ENCODE data around the gene ANKRD39. TPM values are rescaled to one million over a fixed set of nuclear protein-coding genes. Genes with fewer than 3 reads are reported as not detected.

Gene ANKRD39
- total and polyA plus RNA-seq, 2 of the 8 experiments (the other 6 are each of a cell fraction or from before 2014, with no cell fraction given) = 18.5 to 21.3 TPM

DNA sequence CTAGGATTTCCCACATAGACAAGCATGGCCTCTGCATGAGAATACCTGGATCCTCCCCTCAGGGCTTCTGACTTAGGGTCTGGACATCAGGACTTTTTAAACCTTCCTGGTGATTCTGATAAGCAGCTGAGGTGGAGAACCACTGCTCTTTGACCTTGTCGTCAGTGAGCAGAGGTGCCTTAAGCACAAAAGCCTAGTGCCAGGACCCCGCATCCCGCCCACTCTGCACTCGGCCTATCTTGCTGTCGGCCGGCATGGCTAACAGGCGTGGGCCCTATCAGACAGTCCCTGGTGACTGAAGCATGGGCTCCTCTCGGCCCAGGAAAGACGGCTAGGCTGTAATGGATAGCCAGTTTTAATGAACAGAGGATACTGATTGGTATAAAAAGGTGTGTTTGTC, 20.2 kb downstream of the ANKRD39 start:
- Histone ChIP-seq H3K27me3 (replicated peaks in 1 of 4; ENCODE audit: control insufficient read depth in 3 of 4, extremely low read depth in 1 of 4, insufficient read depth in 3 of 4, low read length in 3 of 4) (no peaks in the 10 kb centered on the region), H3K9ac (replicated peaks in 1 of 4; ENCODE audit: extremely low read depth in 1 of 4, low read depth in 3 of 4, low read length in 3 of 4) (no peak overlapping the region), H3K14ac (ENCODE audit: insufficient read length) (no peak overlapping the region), H3K36me3 (ENCODE audit: control insufficient read depth in 2 of 4, insufficient read depth in 4 of 4, low read length in 3 of 4) (peaks cover 0 to 19% (median 2%) of the 10 kb centered on the region in 4 experiments; a peak in 6 of 8 replicates), H3K4me1 (replicated peaks in 1 of 4; ENCODE audit: control insufficient read depth in 3 of 4, insufficient read depth in 4 of 4, low read length in 3 of 4) (peaks cover under 1 to 8% (median 6%) of the 10 kb centered on the region in 4 experiments), H2AK5ac (ENCODE audit: low read depth, low read length) (no peak overlapping the region), H2BK5ac (ENCODE audit: low read depth, low read length) (no peak overlapping the region; the same call in 1 of the 2 replicates), H3K79me2 (ENCODE audit: control insufficient read depth in 1 of 2, insufficient read depth in 2 of 2, low read length in 2 of 2) (no peaks in the 10 kb centered on the region), H2AFZ (ENCODE audit: low read length) (no peak overlapping the region), H4K5ac (ENCODE audit: insufficient read length, low read depth, low read length) (no peak overlapping the region), H2BK120ac (replicated peaks; ENCODE audit: low read depth, low read length) (no peak overlapping the region), H4K20me1 (replicated peaks in 1 of 2; ENCODE audit: control insufficient read depth in 1 of 2, insufficient read depth in 2 of 2, low read length in 2 of 2) (peaks cover 0 to 7% of the 10 kb centered on the region in 2 experiments), H2BK12ac (ENCODE audit: low read depth, low read length) (no peak overlapping the region), H3K4ac (replicated peaks; ENCODE audit: insufficient read length, low read depth, low read length) (no peak overlapping the region), H3K9me3 (ENCODE audit: insufficient read depth in 2 of 2, low read depth in 1 of 2, low read length in 1 of 2) (no peaks in the 10 kb centered on the region), H3K18ac (ENCODE audit: extremely low read depth, low read length) (no peak overlapping the region), H3K23ac (ENCODE audit: insufficient read length) (no peak overlapping the region), H3K23me2 (ENCODE audit: low read depth, low read length) (no peaks in the 10 kb centered on the region; the same call in 1 of the 2 replicates), H3K4me3 (ENCODE audit: extremely low read depth in 1 of 4, insufficient read depth in 2 of 4, low read depth in 3 of 4, low read length in 4 of 4) (no peak overlapping the region), H2BK15ac (ENCODE audit: low read length) (no peak overlapping the region), H3K79me1 (ENCODE audit: low read depth, low read length) (peaks cover 4% of the 10 kb centered on the region; the same call in 1 of the 2 replicates), H4K8ac (ENCODE audit: extremely low read depth, insufficient read depth, low read length) (no peak overlapping the region), H3K4me2 (ENCODE audit: insufficient read depth in 1 of 2, low read depth in 2 of 2, low read length in 2 of 2) (no peak overlapping the region), H2BK20ac (ENCODE audit: low read length) (no peak overlapping the region), H4K91ac (replicated peaks; ENCODE audit: insufficient read length, low read length) (no peak overlapping the region), H3K27ac (ENCODE audit: low read depth, low read length) (no peak overlapping the region), H3K56ac (replicated peaks; ENCODE audit: insufficient read length, low read depth, low read length) (no peak overlapping the region)
- FAIRE-seq (no peak), DNase-seq (ENCODE audit: low read depth in 1 of 2, low spot score in 2 of 2) (no peak)
- CTCF ChIA-PET (ENCODE audit: partially characterized antibody) = interaction anchor here (1.1 to 4.9 kb wide), 4 partner anchors 17 to 113 kb away, joined by 3 to 22 read pairs (median 6); partner anchors contain the start of gene ANKRD39
- TF ChIP-seq BCL11A (IDR thresholded peaks at IDR 0.05; ENCODE audit: low read depth in 2 of 2, low read length in 2 of 2) = no peak
- TF ChIP-seq SUZ12 (IDR thresholded peaks at IDR 0.05; ENCODE audit: low read length) = no peak
- TF ChIP-seq CBX8 (IDR thresholded peaks at IDR 0.05; ENCODE audit: borderline replicate concordance, low read depth, low read length) = no peak
- TF ChIP-seq ASH2L (IDR thresholded peaks at IDR 0.05; ENCODE audit: low read length) = no peak
- no peak for TF ChIP-seq SIN3A (conservative IDR thresholded peaks at IDR 0.05 in 1 of 2, IDR thresholded peaks at IDR 0.05 in 1 of 2; ENCODE audit: low read depth in 1 of 2, low read length in 2 of 2)
- no peak for TF ChIP-seq RBBP5 (IDR thresholded peaks at IDR 0.05; ENCODE audit: borderline replicate concordance, low read depth, low read length)
- no peak for TF ChIP-seq CHD1 (IDR thresholded peaks at IDR 0.05; ENCODE audit: low read depth, low read length)
- WGBS, 2 experiments (ENCODE audit: extremely low coverage in 1 of 2, insufficient coverage in 1 of 2, insufficient read length in 1 of 2, insufficient replicate concordance in 2 of 2, low coverage in 1 of 2, low lambda C conversion rate in 2 of 2, missing lambda C conversion rate in 1 of 2) = 93% methylated on average over 9 of the region's 9 CpGs; no CpG with 5 or more reads in 1 of the 2 experiments
- POLR2A ChIA-PET (ENCODE audit: partially characterized antibody) = interaction anchor here (1.4 to 3.3 kb wide), 6 partner anchors 11 to 31 kb away, joined by 3 to 16 read pairs (median 4); partner anchors contain the start of gene ANKRD39

All from H1 (cell line).